Measurements from ENCODE around the gene MCL1.
"Not testable (repeated sequence)": the region's sequence is repeated elsewhere in the genome, so short reads cannot be mapped to it uniquely, and the experiment has no call there.

MCL1 gene

GRCh38 chr1:150602372-150602771 is 23.0 kb upstream of the MCL1 start:
- DNase-seq (ENCODE audit: low spot score): not testable (repeated sequence)

GRCh38 chr1:150601540-150601939 is 22.1 kb upstream of the MCL1 start:
- DNase-seq (ENCODE audit: low spot score): no peak

- not testable (repeated sequence) for DNase-seq (ENCODE audit: low spot score)
Measured at GRCh38 chr1:150598346-150598745, 18.9 kb upstream of the MCL1 start.

GRCh38 chr1:150596976-150597375 is 17.6 kb upstream of the MCL1 start:
- no peak for DNase-seq (ENCODE audit: low spot score)

- no peak for DNase-seq (ENCODE audit: low spot score)
Measured at GRCh38 chr1:150596095-150596892, 16.9 kb upstream of the MCL1 start.

- DNase-seq (ENCODE audit: low spot score): no peak
Measured at GRCh38 chr1:150582371-150582770, 3.0 kb upstream of the MCL1 start.

- DNase-seq (ENCODE audit: low spot score): not testable (repeated sequence)
Measured at GRCh38 chr1:150581962-150582361, 2.6 kb upstream of the MCL1 start.

GRCh38 chr1:150581437-150581836 is 2.0 kb upstream of the MCL1 start:
- not testable (repeated sequence) for DNase-seq (ENCODE audit: low spot score)

- DNase-seq (ENCODE audit: low spot score): not testable (repeated sequence)
Measured at GRCh38 chr1:150580966-150581365, 1.6 kb upstream of the MCL1 start.

GRCh38 chr1:150579945-150580642 is 684 bp upstream of the MCL1 start:
- DNase-seq (ENCODE audit: low spot score): no peak

GRCh38 chr1:150578272-150579109 is 919 bp downstream of the MCL1 start:
- peak; percentile 37 for DNase-seq (ENCODE audit: low spot score)

- DNase-seq (ENCODE audit: low spot score): no peak
Measured at GRCh38 chr1:150577557-150578271, 1.7 kb downstream of the MCL1 start.

- DNase-seq (ENCODE audit: low spot score): no peak
Measured at GRCh38 chr1:150576794-150577556, 2.4 kb downstream of the MCL1 start.

GRCh38 chr1:150576367-150576711 is 3.1 kb downstream of the MCL1 start:
- no peak for DNase-seq (ENCODE audit: low spot score)

- no peak for DNase-seq (ENCODE audit: low spot score)
Measured at GRCh38 chr1:150575518-150576366, 3.7 kb downstream of the MCL1 start.

- no peak for DNase-seq (ENCODE audit: low spot score)
Measured at GRCh38 chr1:150575072-150575489, 4.3 kb downstream of the MCL1 start.

GRCh38 chr1:150574260-150575071 is 4.9 kb downstream of the MCL1 start:
- DNase-seq (ENCODE audit: low spot score): no peak

- DNase-seq (ENCODE audit: low spot score): not testable (repeated sequence)
Measured at GRCh38 chr1:150573648-150574071, 5.8 kb downstream of the MCL1 start.

Data from Ammon's horn (tissue), 1 donor.